GM18907 (cell line): Measurements from ENCODE around the gene FAM110A.
"Not testable (repeated sequence)": the region's sequence is repeated elsewhere in the genome, so short reads cannot be mapped to it uniquely, and the experiment has no call there.

Source experiments
- ATAC-seq: cut with Tn5 transposase; IDR thresholded peaks from one replicate; pipeline ENCODE4 v1.9.1; 2021; ENCODE audit warnings: mild to moderate bottlenecking, moderate library complexity; ENCODE audit not compliant: unreplicated experiment

Gene FAM110A

DNA sequence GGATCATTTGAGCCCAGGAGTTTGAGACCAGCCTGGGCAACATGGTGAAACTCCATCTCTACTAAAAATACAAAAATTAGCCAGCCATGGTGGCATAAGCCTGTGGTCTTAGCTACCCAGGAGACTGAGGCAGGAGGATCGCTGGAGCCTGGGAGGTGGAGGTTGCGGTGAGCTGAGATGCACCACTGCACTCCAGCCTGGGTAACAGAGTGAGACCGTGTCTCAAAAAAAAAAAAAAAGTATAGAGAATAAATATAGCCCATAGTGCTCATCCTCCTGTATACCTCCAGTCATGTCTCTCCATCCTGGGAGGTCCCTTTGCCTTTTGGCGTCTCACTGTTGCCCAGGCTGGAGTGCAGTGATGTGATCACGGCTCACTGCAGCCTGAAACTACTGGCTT, 58.9 kb downstream of the FAM110A start:
- ATAC-seq, result not testable (repeated sequence)
